Medulla oblongata (tissue), 1 donor: ENCODE measurements around the gene DMXL1.
"Not testable (repeated sequence)": the region's sequence is repeated elsewhere in the genome, so short reads cannot be mapped to it uniquely, and the experiment has no call there.

Experiments used
- DNase-seq: peaks from one replicate; pipeline ENCODE4 v3.0.0-alpha.2; 2015; ENCODE audit errors: extremely low spot score

Gene DMXL1

DNA sequence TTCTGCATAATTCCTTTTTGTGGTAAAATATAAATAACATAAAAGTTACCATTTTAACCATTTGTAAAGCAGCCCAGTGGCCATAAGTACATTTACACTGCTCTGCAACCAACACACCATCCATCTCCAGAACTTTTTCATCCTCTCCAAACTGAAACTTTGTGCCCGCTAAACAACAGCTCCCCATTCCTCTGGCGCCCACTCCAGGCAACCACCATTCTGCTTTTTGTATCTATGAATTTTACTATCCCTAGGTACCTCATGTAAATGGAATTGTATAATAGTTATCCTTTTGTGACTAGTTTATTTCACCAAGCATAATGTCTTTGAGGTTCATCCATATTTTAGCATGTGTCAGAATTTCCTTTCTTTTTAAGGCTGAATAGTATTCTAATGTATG, 141.1 kb downstream of the DMXL1 start:
- DNase-seq = no peak

DNA sequence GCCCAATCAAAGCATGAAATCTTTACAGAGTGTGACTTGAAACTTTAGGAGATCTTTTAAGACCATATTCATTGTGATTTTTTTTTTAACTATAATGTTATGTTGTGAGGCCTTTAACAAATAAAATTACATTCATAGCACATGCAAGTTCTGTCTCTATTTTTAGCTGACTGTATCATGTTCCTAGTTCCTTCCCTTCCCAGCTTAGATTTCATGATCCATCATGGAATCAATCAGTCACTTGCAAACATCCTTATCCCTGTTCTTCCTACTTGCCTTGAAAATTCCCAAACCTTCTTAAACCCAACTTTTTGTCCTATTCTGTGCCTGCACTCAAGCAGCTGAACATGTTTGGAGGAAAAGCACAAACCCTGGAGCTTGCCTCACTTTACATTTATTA, 141.8 kb downstream of the DMXL1 start:
- DNase-seq = no peak

DNA sequence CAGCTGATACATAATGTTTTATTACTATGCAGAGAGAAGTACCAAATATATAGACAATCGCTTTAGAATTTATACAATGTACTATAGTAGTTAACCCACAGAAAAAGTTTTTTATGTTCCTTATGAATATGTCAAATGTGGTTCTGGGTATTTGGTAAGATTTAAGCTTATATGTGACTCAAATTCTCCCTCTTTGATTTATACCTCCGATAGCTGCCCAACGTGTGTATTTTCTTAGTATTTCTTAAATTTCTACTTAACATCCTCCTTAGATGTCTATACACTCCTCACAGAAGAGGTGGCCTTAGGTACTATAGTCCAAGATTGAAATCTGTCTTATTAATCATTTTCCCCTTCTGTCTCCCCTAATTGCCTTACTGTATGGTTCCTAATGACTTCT, 146.3 kb downstream of the DMXL1 start:
- DNase-seq = no peak

DNA sequence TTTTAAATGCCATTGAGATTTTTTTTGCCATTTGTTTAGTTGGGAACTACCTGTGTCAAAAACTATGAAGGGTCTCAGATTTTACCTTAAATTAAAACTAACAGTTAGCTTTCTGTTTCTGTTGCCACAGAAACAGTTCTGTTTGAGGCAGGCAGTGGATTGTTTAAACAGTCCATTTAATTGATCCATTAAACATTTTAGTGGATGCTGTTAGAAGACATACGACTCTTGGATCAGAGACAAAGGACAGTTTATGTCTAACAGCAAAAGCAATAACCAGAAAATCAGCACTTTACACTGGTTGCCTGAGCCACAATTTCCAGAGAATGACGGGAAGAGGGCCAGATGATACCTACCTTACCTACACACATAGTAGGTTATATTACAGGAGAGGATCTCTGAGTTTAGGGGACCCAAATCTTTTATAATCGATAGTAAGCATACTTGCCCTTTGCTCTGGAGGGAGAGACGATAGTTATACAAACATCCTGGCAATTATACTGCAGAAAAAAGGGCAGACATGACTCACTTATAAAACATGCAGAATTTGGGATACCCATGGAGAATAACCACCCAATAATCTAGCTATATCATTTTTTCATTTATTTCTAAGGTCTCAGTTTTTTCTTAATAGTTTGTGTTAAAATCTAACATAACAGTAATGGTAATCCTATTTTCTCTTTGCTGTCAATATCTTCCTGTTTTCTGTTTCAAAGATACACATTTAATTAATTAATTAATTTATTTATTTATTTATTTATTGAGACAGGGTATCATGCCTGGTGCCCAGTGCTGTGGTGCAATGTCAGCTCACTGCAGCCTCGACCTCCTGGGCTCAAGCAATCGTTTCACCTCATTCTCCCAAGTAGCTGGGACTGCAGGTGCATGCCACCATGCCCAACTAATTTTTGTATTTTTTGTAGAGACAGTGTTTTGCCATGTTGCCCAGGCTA, 148.2 kb downstream of the DMXL1 start:
- DNase-seq = no peak

DNA sequence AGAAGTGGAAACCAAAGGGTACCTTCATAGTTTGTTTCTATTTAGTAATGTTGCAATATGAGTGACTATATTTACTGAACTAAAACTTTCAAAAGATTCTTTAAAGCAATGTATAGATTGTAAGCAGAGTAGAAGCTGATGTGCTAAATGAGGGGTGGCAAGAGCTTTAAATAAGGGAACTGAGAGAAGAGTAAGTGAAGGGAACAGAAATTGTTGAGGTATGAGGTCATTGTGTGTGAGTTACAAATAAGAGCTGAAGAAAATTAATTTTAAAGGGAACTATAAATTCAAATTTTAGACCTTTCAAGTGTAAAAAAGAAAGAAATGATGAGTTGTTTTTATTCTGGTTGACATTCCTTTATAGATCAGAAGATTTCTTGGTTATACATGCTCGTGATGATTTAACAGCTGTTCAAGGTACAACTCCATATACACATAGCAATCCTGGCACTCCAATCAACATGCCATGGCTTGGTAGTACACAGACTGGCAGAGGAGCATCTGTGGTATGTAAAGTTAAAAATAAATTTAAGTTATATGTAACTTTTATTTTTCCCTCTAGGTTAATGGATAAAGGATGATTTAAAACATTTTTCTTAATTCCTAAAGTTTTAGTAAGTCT, 149.8 kb downstream of the DMXL1 start:
- no peak for DNase-seq

DNA sequence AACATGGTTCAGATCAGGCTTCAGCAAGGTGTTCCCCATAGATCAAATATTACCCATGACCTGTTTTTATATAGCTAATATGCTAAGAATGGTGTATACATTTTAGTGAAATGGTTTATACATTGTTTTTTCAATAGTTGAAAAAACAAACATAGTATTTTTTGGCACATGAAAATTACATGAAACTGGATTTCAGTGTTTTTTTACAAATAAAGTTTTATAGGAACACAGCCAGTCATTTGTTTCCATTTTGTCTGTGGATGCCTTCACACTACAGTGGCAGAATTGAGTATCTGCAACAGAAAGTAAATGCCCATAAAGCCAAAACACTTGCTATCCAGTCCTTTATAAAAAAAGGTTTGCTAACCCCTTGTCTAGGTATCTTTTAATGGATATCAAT, 150.4 kb downstream of the DMXL1 start:
- no peak for DNase-seq

DNA sequence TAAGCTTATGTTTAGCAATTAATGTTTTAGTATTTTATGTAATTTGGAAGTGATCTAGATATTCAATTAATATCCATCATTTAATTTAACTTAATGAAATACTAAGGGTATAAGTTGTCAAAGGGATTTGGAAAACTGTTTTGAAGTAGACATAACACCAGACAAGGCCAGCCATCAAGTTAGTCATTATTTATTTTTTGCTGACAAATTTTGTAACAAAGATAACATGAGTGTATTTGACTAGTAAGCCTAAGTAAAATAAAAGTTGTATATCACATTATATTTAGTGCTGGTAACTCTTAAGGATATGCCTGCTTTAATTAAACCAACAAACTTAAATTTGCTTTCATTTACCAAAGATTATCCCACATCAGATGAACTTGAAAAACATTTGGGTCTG, 159.1 kb downstream of the DMXL1 start:
- no peak for DNase-seq

DNA sequence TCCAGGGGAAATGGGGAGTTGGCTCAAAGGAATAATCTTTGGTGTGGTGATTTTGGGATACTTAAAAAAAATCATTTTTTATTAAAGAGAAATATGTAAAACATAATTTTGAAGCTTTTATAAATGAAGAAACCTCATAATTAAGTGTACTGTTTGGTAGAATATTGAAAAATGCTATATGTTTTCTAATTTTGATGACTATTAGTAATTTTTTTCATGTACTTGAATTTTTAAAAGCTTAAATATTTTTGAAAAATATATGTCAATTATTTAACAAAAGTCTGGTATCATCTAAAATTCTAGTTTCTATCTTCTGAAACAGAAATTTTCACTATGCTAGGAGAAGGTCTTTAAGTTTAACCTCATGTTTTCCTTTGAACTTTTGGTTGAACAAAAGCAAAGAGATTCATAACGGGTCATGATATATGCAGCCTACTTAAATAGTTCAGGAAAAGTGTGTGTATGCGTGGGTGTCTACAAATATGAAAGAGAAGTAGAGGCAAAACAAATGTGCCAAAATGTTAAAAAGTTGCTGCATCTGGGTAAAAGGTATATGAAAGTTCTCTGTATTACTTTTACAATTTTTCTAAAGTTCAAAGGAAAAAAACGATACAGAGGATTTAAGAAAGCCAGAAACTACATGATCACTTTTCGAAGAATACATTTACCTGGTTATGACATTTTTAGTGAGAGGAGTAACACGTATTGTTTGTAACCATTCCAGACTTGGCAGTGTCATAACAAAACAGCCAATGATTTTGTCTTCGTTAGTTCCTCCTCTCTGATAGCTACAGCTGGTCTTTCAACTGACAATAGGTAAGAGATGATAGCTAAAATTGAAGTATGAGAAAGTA, 167.6 kb downstream of the DMXL1 start:
- DNase-seq = no peak

DNA sequence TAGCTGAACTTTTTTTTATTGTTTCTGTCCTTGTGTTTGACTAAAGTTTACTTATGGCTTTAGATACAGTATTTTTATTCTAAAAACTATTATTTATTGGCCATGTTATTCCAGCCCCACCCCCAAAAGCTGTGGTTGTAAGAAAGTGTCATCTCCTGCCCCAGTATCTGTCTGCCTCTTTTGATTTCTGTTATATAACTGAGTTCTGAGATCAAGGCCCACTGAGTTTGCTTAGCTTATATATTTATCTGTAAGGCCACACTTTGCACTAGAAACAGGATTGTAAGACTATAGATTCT, 168.2 kb downstream of the DMXL1 start:
- no peak for DNase-seq

DNA sequence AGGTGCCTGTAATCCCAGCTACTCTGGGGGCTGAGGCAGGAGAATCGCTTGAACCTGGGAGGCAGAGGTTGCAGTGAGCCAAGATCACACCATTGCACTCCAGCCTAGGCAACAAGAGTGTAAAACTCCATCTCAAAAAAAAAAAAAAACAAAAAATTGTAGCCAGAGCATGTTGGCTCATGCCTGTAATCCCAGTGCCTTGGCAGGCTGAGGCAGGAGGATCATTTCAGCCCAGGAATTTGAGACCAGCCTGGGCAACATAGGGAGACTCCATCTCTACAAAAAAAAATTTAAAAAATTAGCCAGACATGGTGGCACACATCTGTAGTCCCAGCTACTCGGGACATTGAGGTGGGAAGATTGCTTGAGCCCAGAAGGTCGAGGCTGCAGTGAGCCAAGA, 168.9 kb downstream of the DMXL1 start:
- DNase-seq = not testable (repeated sequence)

DNA sequence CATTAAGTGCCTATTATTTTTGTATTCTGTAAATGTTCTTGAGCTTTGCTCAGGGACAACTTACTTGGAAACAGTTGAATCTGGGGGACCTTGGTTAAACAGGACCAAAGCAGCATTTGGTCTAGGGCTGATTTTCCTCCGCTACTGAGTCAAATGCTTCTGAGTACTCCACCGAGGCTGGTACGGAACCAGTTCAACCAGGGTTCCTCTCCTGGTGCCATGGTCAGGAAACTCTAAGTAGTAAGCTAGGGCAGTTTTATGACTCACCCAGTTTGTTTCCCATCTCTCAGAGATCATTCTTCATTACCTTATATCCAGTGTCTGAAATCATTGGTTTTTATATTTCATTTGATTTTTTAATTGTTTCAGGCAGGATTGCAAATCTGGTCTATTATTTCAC, 173.0 kb downstream of the DMXL1 start:
- no peak for DNase-seq

DNA sequence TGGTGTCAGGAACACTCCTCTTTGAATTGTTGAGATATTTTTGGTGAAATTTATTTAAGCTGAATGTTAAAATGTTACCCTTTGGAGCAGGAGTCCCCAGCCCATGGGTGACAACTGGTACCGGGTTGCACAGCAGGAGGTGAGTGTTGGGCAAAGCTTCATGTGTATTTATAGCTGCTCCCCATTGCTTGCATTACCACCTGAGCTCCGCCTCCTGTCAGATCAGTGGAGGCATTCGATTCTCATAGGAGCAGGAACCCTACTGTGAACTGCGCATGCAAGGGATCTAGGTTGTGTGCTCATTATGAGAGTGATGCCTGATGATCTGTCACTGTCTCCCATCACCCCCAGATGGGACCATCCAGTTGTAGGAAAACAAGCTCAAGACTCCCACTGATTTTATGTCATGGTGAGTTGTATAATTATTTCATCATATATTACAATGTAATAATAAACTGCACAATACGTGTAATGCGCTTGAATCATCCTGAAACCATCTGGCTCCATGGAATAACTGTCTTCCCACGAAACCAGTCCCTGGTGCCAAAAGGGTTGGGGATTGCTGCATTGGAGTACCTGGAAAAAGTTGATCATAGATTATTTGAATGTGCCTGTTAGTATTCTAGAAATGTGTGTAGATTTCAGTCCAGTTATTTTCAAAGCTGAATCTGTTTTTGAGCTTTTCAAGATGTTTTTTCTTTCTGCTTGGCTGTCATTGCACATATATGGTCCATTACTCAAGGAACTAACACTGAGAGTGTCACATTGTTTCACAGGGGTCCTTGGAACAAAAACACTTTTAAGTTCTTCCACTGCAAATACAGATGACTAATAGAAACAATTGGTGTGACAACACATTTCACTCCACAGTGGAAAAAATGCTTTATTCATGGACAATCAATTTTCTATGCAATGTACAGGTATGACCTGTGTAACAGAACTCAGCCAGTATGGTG, 180.3 kb downstream of the DMXL1 start:
- DNase-seq = no peak

DNA sequence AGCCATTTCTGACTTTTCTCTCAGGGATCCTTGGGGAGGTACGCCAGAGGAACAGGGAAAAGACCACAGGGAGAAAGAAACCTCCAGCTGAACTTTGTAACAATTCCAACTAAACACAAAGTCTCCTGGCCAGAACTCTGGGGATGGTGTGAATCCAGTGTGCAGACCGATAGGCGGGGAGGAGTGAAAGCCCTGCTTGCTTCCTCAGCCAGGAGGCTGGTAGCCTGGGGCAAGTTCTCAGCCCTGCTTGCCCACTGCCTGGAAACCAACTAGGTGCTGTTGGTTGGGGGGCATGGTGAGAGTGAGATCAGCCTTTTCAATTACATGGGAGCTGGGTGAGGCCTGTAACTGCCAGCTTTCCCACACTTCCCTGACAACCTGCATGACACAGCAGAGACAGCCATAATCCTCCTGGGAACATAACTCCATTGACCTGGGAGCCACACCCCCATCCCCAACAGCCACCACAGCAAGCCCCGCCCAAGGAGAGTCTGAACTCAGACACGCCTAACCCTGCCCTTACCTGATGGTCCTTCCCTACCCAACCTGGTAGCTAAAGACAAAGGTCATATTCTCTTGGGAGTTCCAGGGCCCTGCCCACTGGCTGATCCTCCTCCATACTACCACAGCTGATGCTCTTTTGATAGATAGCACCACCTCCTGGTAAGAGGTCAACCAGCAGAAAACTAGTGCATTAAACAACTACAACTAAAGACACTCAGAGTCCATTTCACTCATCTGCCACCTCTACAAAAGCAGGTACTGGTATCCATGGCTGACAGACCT, 184.9 kb downstream of the DMXL1 start:
- DNase-seq = no peak

DNA sequence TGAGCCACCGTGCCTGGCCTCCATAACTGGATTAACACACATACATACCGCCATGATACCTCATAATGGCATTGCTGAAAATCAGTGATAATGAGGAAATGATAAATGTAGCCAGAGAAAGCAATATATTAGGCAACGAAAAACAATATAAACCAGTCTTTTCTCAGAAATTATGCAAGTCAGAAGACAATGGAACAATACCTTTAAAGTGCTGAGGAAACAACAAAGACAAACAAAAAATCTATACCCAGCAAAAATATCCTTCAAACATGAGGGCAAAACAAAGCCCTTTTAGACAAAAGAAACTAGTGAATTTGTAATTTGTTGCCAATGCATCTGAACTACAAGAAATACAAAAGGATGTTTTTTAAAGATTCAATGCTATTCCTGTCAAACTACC, 186.7 kb downstream of the DMXL1 start:
- DNase-seq = no peak

DNA sequence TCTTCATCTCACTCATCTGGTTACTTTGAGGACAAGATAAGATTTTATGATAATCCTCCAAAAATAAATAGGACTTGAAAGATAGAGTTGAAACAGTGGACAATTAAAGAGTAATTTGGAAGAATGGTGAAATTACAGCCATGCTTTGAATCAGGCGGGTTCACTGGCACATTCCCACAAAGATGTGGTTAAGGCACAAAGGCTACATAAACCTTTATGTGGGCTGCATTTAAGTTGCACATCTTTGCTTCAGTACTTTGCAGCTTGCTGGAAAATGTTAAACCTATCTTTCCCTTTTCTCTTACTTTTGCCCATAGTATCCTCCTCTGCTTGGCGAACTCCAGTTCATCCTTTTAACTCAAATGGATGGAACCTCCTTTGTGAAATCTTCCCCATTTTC, 192.8 kb downstream of the DMXL1 start:
- DNase-seq = no peak

DNA sequence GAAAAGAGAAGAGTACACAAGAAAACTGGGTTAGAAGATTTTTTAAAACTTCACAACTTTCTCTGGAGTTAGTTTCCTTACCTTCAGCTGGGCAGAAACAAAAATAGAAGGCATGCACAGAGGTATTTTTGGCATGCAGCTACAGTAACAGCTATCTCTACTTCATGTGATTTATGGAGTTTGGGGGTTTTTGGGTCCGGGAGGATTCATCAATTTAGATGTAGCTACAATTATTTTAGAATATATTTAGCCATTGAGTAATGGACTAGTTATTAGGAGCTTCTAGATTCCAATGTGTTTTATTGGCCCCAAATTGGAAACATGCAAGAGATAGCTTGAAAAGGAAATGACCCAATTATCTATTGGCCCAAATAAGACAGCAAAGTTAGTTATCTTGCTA, 193.3 kb downstream of the DMXL1 start:
- DNase-seq = no peak

DNA sequence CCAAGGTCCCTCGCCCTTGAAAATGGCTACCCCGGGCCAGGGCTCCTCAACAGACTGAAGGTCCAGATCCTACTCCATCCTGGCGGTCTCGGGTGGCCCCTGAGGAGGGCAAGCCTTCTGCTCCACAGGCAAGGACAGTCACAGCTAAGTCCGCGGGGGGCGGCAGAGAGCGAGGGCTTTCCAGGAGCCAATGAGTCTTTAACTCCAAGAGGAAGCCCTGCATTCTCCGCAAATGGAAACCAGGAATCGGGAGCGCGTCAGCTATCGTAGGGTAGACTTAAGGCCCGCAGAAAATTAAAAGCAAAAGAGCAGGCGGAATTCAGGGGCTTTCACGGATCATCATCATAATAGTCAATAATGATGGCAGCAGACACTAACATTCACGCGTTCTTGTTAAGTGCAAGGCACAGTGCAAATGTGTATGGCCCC, 197.1 kb downstream of the DMXL1 start:
- DNase-seq = peak; percentile 96

DNA sequence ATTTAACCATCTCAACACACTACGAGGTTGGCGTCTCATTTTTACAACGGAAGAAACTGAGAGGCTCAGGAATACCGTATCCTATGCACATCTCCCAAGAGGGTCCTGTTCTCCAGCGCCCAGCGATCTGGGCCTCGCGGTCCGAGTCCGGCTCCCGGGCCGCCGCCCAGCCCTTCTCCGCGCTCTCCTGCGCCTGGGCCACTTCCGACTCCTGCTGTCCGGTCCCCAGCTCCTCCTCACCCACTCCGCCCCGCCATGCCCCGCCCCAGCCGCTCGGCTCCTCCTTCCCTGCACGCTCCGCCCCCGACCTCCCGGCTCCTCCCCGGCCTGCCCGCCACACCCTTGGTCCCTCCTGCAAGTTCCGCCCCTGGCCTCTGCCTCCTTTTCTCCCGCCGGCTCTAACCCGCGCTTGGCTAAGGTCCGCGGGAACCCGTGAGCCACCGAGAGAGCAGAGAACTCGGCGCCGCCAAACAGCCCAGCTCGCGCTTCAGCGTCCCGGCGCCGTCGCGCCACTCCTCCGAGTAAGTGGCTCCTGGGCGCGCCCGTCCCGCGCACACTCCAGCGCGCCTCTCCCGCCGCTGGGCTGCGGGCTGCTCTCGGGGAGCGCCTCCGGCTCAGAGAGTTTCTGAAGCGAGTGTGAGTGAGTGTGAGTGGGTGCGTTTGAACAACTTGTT, 197.6 kb downstream of the DMXL1 start:
- DNase-seq = peak; percentile 95

DNA sequence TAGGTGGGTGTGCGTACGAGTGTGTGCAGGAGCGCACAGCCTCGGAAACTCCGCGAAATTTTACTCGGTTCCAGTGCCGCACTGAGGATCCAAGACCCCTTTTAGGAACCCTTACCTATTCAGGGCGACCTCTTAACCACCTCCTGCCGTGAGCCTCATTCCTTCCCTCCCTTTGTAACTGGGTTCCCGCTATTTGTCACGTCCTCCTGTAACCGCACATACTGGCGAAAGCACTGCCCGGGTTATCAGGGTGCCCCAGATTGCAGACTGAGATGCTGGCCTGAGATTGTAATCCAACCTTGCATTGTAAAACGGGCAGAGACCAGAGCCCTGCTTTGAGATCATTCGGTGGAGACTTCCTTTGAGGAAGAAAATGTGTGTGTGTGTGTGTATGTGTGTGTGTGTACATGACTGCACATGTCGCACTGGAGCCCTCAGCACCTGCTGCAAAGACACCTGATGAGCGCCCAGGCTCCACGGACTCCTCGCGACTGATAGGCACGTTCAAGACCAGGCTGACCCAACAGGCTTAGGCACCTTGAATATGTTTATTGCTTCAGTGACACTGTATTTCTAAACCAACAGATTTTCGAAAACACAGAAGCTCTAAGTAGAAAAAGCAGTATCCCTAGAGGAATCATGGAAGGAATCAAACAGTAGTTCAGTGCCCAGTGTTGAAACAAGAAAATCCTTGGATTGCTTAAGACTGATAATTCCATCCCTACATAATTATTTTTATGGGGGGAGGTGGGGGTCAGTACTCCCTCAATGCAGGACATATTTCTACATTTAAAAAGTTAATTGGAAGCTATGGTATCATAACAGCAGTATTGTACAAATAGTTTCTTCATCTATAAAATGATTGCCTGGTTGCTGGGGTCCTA, 198.4 kb downstream of the DMXL1 start:
- peak; percentile 30 for DNase-seq
